Stimulated activated CD4-positive, alpha-beta T cell treated with anti-CD3 and anti-CD28 coated beads, Interleukin-4, amount 100 ng/mL, for 4 hours (primary cell): ENCODE data around the gene TNFRSF8.
A peak's percentile ranks its signal among the peaks of the same experiment; 100 is the strongest.

Experiments
- DNase-seq, 2 experiments: peaks; one replicate each; pipeline ENCODE4 v3.0.0-alpha.2; 2020

The TNFRSF8 gene

DNA sequence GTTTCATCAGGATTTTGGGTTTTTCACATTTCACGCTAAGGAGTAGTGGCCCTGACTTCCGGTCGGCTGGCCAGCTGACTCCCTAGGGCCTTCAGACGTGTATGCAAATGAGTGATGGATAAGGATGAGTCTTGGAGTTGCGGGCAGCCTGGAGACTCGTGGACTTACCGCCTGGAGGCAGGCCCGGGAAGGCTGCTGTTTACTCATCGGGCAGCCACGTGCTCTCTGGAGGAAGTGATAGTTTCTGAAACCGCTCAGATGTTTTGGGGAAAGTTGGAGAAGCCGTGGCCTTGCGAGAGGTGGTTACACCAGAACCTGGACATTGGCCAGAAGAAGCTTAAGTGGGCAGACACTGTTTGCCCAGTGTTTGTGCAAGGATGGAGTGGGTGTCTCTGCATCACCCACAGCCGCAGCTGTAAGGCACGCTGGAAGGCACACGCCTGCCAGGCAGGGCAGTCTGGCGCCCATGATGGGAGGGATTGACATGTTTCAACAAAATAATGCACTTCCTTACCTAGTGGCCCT is 80.6 kb downstream of the TNFRSF8 start:
- DNase-seq = peak in 1 of 2 experiments; percentile 40

DNA sequence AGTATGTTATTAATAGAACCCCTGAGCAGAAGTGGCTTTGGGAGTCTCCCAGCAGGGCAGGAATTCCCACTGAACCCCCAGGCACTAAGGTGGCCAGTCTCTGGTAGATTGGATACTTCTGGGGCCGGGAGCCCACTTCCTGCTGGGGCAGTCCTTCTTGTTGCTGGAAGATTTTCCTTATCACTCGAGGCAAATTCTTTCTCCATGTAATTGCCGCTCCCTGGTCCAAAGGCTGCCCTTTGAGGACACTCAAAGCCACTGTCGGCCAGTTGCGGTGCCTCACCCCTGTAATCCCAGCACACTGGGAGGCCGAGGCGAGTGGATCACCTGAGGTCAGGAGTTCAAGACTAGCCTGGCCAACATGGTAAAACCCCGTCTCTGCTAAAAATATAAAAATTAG is 81.1 kb downstream of the TNFRSF8 start:
- no peak for DNase-seq

DNA sequence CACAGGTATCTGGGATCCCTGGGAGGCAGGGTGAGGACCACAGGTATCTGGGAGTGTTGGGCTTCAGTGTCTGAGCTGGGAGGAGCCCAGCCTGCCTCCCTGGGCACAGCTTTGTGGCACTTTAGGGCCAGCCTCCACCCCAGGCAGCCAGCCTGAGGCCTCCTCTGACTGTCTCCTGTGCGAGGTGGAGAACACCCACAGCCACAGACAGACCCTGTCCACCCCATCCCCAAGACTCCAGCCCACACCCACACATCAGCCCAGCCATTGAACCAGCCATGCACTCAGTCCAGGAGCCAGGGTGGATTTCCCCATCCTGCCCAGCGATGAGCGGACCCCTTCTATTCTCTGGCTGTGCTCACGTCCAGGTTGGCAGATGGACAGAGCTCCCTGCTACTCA is 81.9 kb downstream of the TNFRSF8 start:
- DNase-seq = no peak

DNA sequence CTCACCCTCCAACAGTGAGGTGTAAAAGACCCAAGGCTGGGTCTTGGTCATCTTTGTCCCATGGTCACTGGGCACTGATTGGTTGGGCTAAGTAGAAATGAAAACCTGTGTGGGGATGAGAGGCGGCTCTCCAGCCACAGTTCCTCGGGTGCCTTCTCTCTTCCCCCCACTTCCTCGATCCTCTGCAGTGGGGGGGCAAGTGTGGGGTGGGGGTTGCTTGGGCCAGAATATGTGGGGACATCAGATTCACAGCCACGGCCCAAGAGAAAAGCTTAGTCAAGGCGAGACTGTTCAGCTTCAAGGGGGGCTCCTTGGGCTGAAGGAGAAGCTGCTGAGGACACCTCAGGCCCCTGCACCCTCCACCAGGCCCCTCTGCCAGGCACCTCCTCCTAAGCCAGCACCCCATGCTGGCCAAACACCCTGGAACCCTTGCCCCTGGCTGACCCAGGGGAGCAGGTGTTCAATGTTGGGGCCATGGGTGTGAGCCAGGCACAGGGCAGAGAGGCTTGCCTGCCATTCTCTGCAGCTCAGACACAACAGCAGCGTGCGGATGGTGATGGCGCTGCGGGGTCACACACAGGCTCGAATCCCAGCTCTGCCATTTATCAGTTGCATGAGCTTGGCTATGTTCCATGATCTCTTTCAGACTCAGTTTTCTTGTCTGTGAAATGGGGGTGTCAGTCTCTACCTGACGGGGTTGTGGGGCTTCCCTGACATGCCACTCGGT is 82.7 kb downstream of the TNFRSF8 start:
- no peak for DNase-seq

DNA sequence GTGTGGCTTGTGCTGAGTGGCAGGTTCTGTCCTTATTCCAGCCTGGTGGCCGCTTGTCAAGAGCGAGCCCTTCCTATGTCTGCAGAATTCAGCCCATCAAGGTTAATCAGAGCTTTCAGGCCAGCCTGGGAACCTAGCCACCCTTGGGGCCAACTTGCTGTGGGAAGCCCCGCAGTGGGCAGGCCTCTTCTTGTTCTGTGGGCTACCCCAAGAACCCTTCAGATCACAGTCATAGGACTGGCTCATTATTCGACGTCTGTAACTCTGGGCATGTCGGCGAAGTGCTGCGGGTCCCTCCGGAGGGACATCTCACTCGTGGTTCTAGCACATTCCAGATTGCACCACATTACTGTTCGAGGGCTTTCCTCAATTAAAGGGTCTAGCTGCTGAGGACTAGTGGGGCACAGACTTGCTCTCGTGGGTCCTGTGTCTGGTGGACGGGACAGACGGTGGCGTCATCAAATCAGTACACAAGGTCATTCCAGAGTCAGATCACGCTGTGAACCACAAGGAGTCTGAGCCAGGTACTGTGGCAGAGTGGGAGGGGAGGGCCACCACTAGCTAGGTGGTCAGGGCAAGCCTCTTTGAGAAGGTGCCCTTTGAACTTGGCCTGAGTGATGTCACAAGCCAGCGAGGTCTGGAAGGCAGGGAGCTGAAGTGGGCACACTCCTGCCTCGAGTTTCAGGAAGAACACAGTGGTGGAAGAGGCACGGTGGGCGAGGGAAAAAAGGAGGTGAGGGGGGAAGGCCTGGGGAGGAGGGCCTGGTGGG is 83.4 kb downstream of the TNFRSF8 start:
- DNase-seq = no peak

DNA sequence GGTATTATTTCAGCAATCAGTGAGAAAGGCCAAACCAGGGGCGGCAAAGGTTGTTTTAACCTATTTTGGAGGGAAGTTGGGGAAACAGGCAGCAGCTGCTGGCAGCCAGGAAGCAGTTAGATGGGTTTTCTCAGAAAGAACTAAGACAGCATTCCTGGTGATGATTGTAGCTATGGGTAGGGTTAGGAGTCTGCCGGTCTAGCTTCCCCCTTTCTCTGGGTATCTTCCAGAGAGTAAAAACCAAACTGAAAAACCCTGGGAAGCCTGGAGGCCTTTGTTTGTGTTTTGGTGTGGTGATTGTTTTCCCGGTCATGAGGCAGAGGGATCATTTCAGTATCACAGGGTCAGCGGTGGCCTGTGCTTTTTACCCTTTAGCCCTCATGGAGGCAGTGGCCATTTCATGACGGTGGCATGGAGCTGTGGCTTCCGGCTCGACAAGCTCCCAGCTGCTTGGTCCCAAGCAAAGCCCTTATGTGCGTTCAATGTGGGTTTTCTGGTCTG is 84.1 kb downstream of the TNFRSF8 start:
- no peak for DNase-seq

DNA sequence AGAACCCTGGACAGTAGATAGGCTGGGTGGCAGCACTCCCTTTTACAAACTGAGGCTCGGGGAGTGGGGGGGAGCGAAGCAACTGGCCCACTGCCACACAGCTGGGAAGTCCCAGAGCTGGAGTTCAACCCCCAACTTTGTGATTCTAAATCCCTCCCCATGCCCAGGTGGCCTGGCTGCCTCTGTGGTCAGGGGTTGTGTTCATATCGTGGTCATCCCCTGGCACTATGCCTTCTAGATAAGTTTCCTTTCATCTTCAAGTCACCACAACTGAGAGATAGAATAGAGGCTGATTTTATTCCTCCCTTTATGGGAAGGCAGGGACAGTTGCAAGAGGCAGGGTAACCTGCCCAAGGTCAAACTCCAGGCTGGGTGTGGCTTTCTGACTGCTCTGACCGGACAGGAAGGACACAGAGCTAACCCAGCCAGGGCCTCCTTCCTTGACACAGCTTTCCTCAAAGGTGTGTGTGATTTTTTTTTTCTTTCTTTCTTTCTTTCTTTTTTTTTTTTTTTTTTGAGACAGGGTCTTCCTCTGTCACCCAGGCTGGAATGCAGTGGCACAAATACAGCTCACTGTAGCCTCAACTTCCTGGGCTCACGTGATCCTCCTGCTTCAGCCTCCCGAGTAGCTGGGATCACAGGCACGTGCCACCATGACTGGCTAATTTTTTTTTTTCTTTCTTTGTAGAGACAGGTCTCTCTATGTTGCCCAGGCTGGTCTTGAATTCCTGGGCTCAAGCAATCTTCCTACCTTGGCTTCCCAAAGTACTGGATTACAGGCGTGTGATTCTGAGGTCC is 85.3 kb downstream of the TNFRSF8 start:
- DNase-seq = no peak

DNA sequence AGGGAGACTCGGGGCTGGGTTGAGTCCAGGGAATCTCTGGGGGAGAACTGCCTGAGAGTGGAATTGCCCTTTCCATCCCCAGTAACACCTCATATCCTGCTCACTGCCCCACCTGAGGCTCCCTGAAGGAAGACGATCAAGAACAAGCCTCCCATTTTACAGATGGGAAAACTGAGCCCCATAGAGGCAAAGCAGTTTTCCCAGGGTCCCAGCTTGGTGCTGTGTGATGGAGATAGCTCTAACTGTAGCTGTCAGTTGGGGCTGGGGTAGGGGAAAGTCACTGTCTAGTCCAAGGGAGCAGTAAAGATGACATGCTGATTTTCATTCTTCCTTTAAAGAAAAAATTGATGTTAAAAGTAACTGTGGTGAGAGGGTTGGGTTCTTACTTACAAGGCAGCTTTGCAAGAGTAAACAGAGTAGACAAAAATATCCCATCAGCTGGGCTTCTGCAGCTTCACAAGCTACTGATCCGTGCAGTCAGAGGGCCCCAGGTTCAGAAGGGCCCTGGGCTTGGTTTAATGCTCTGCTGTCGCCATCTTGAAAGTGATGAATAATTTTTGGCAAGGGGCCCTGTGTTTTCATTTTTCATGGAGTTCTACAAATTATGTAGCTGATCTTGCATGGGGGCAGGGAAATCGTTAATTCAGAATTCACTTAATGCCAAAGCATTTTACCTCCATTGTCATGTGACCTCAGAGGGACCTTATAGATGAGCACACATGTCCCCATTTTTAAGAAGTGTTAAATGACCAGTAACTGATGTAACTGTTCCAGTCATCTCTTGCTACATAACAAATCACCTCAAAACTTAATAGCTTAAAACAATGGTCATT is 86.1 kb downstream of the TNFRSF8 start:
- no peak for DNase-seq

DNA sequence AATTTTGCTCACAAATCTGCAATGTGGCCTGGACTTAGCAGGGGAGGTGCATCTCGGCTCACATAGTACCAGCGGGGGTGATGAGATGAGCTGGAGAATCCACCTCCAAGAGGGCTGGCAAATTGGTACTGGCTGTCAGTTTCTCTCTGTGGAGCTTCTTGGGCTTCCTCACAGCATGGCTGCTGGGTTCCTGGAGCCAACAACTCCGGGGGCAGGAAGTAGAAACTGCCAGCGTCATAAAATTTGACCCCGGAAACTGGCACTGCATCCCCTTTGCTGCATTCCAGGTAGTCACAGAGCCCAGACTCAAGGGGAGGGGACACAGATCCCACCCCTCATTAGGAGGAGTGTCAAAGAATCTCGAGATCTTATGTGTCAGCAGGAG is 86.7 kb downstream of the TNFRSF8 start:
- no peak for DNase-seq

DNA sequence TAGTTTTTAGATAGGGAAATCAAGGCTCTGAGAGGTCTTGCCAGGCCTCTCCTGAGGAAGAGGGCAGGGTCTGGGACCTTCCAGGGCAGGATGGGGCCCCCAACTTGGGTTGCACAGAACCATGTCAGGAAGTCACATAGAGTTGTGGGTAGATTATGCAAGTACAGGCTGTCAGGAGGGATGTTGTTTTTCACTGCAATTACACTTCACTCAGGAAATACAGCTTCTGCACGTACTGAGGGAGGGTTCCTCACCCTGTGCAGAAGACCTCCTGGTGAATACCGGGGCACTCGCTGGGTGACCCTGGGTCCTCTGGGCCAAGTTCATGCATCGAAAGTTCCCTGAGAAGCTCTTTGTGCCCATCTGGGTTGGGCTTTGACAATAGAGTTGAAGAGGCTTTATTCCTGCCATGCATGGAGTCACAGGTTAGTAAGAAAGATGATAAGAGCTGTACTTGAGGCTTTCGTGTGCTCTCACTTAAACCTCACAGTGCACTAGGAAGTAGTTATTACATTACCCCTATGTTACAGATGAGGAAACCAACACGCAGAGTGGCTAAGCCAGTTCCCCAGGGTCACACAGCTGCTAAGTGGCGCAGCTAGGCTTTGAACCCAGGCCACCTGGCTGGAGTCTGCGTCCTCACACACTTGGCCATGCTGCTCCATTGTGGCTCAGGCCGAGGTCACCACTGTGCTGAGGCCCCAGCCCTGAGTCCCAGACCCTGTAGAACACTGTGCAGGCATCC is 87.5 kb downstream of the TNFRSF8 start:
- DNase-seq = no peak

DNA sequence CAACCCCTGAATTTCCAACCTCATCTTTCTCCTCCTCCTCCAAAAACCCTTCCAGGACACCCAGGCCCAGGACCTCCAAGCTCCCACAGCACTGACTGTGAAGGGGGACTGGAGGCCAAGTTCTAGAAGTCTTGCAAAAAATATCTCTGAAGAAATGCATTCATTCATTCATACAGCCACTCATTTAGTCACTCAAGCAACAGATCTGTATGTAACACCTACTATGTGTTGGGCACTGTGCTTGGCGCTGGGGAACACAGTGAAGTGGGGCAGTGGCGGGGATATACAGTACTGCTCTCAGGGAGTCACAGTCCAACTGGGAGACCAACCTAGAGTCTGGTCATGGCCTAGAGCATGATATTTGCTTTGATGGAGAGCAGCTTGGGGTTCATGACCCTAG is 88.4 kb downstream of the TNFRSF8 start:
- no peak for DNase-seq

DNA sequence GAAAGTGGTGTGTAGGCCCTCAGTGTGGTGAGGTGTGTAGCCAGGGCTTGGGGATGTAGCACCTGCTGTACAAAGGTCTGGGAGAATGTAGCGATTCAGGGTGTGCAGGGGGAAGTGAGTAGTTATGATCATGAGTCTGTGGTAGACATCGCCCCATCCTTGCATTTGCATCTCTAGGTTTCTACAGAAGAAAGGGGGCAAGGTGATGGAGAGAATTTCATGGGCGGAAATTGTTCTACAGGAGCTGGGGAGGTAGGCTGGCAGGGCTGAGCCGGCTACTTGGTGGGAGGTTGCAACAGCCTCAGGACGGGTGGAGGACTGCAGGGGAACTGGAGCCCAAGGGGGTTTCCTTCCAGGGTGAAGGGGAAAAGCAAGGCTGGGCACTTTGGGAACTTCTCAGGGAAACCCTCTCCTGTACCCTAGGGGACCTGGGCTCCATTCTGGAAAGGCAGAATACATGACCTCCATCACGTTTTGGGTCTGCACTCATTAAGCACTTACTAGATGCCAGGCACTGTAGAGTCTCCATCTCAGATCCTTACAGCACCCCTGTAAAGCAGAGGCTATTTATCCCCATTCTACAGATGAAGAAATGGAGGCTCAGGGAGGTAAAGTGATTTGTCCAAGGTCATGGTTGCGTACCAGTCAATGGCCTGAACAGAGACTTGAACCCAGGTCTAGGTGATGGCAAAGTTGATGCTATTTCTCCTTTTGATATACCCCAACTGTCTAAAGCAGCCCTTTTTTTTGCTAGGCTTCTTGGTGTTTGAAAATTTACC is 89.2 kb downstream of the TNFRSF8 start:
- DNase-seq = no peak

DNA sequence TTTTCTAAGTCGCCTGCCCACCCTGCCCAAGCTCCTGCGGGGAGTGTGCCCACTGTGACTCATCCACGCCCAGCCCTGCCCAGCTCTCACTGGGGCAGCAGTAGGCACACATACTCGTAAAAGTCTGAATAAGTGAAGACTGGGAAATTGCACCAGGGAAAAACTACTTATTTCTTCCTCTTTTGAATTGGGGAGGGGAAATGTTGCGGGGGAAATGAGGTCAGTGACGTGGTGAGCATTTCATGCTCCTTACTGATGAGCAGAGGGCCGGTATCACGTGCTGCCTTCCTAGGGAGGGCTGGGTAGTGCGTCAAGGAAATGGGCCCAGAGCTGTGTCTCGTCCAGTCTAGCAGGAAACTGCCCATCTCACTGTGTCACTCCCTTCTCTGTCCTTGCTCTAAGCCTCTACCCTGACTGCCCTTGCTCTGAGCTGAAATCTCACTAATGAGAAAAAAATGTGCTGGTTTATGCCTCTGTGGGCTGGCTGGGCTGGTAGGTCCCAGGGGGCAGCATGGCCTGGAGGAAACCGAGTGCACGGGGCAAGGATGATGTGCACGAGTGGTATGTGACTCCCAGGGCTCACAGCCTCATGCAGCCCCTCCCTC is 90.2 kb downstream of the TNFRSF8 start:
- peak in 1 of 2 experiments; percentile 37 for DNase-seq

DNA sequence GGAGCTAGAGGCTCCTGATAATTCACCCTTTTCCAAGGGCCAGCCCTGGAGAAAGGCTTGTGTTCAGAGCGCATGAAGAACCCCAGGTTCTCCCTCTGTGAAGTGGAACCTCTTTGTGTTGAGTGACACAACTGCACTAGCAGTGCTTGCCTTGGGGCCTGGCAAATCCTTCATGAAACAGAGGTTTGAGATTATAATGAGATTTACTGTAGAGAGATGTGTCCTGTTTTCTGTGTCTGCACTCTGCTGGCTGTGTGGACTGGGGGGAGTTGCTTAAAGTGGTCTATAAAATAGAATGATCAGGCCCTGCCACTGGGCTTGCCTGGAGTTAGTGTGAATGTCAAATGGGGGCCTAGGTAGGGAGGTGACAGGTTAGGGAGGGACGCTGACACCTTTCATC is 92.2 kb downstream of the TNFRSF8 start:
- DNase-seq = no peak

DNA sequence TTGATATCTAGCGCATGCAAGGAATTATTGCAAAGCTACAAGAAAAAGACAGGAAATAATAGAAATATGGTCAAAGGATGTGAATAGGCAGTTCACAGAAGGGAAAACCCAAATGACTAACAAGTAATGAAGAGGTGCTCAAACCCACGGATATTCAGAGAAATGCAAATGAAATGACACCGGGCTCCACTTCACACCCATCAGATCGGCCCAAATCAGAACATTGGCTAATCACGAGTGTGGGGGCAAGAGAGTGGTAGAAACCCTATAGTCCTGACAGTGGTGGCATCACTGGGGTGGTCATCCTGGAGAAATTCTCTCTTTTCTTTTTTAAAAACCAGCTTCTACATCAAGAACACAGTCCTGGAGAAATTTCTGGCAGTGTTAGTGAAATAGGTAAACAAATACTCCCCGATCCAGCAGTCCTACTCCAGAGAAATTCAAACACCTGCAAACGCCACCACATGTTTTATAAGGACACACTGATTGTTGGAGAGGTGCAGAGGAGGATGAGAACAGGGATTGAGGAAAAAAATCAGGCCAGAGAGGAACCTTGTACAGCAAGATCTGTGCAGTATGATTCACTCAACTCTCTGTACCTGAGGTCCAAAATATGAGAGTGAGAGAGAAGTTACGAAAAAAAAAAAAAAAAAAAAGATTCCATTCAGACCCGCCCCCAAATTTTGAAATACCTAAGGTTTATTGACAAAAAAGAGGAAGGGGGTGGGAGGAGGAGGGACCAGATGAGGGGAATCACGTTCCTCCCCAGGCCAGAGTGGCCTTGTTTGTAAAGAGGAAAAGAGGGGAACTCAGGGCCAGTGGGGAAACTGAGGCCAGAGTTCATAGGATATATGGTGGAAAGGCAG is 94.5 kb downstream of the TNFRSF8 start:
- DNase-seq = peak in 1 of 2 experiments; percentile 59

DNA sequence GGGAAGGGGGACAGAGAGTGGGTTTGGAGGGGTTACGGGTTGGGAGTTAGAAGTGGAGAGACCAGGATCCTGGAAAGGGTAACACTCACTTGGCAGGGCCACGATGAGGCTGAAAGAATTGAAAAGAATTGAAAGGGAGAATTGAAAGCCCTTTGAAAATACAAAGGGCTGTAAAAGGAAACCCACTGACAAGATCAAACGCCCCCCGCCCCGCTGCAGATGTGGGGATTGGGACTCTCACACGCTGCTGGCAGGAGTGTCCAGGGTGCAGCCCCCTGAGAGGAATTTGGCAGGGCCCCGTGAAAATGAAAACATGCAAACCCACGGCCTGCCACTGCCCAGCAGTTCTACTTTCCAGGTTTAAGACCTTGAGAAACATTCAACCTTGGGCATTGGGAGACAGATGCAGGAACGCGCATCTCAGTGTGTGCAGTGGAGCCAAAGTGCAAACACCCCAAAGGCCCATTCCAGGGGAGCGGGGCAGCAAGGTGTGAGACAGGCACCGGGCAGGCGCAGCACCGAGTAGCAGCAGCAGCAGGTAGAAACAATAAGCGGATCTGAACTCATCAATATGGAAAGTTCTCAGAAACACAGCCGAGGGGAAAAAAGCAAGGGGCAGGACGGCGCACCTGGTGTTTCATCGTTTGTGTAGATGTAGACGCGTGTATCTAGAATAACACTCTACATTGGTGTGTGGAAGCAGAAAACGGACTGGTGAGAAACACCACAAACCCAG is 95.4 kb downstream of the TNFRSF8 start:
- DNase-seq = peak in 1 of 2 experiments; percentile 44

DNA sequence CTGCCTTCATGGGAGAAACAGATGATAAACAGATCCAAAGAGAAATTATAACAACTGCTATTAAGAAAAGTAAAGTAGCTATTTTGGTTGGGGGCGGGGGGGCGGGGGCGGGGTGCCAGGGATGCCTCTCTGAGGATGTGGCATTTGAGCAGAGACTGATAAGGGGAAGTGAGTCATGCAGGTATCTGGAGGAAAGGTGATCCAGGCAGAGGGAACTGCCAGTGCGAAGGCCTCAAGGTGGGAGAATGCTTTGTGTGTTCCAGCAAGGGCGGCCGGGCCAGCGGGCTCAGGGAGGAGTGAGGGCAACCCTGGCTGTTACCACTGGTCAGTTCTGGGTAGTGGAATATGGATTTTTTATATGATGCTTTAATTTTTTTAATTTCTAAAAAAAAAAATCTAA is 96.7 kb downstream of the TNFRSF8 start:
- peak in 1 of 2 experiments; percentile 64 for DNase-seq

DNA sequence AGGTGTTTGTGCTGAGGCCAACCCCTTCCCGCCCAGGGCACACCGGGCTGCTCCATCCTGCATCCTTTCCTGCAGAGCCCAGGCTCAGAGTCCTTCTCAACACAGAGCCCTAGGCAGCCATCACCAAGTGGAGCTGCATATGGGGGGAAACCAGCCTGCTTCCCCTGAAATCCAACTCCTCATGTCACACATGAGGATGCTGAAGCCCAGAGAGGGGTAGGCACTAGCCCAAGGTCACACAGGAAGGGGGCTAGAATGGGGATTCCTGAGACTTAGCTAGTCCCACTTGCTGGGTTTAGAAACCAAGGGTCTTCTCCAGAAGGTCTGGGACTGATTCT is 98.2 kb downstream of the TNFRSF8 start:
- DNase-seq = no peak
